KMS-11 (cell line): ENCODE data around the gene ATP8A1.

Source experiments
- H2AFZ ChIP-seq: fragments of 200-600 bp; sonication (generic); 2 replicates; pipeline ENCODE4 v1.6.1; 2016; ENCODE audit warnings: antibody characterized with exemption, mixed run types, low read depth
- H3K27ac ChIP-seq: fragments of 200-600 bp; sonication (generic); 2 replicates; pipeline ENCODE4 v1.6.1; 2016; ENCODE audit warnings: mild to moderate bottlenecking, mixed run types
- H3K27me3 ChIP-seq: fragments of 200-600 bp; sonication (generic); 2 replicates; pipeline ENCODE4 v1.6.1; 2017; ENCODE audit warnings: mild to moderate bottlenecking, low read depth, mixed run types, moderate library complexity; ENCODE audit not compliant: insufficient read depth
- H3K36me3 ChIP-seq: fragments of 200-600 bp; sonication (generic); 2 replicates; pipeline ENCODE4 v1.6.1; 2017; ENCODE audit warnings: mild to moderate bottlenecking, mixed run types; ENCODE audit not compliant: insufficient read depth
- H3K4me1 ChIP-seq: fragments of 200-600 bp; sonication (generic); 2 replicates; pipeline ENCODE4 v1.6.1; 2016; ENCODE audit warnings: mild to moderate bottlenecking, low read depth, mixed run types; ENCODE audit not compliant: poor library complexity, severe bottlenecking
- H3K4me2 ChIP-seq: fragments of 200-600 bp; sonication (generic); 2 replicates; pipeline ENCODE4 v1.7.0; 2016; ENCODE audit warnings: mild to moderate bottlenecking, mixed run types
- H3K4me3 ChIP-seq: fragments of 200-600 bp; sonication (generic); IDR thresholded peaks from 2 replicates; pipeline ENCODE4 v1.6.1; 2017; ENCODE audit warnings: low read depth, low read length, mixed read lengths; ENCODE audit not compliant: insufficient read depth
- H3K79me2 ChIP-seq: fragments of 200-600 bp; sonication (generic); 2 replicates; pipeline ENCODE4 v1.6.1; 2016; ENCODE audit warnings: low read depth, mixed run types; ENCODE audit not compliant: insufficient read depth
- H3K9ac ChIP-seq: fragments of 200-600 bp; sonication (generic); 2 replicates; pipeline ENCODE4 v1.6.1; 2016; ENCODE audit warnings: mild to moderate bottlenecking, mixed run types
- H4K20me1 ChIP-seq: fragments of 200-600 bp; sonication (generic); 2 replicates; pipeline ENCODE4 v1.6.1; 2016; ENCODE audit warnings: mild to moderate bottlenecking, mixed run types; ENCODE audit not compliant: insufficient read depth
- CTCF ChIP-seq: fragments of 200-600 bp; sonication (generic); conservative IDR thresholded peaks from 2 replicates; pipeline ENCODE4 v1.6.1; 2017; ENCODE audit warnings: low read depth, mild to moderate bottlenecking, antibody characterized with exemption, low read length, moderate library complexity, mixed read lengths

ATP8A1 gene

GRCh38 chr4:42554072-42554471 lies 102.8 kb downstream of the ATP8A1 start:
- no peak overlapping the region for H3K4me3 ChIP-seq
- H3K27ac ChIP-seq, result no peak overlapping the region
- no peak overlapping the region for H3K4me2 ChIP-seq
- H3K79me2 ChIP-seq, result no peaks in the 10 kb centered on the region
- peaks cover 10% of the 10 kb centered on the region for H3K4me1 ChIP-seq
- no peaks in the 10 kb centered on the region for H4K20me1 ChIP-seq
- H3K36me3 ChIP-seq, result no peaks in the 10 kb centered on the region
- no peak for TF ChIP-seq CTCF
- H2AFZ ChIP-seq, result no peak overlapping the region
- H3K27me3 ChIP-seq, result no peaks in the 10 kb centered on the region
- H3K9ac ChIP-seq, result no peak overlapping the region

- H3K27me3 ChIP-seq, result no peaks in the 10 kb centered on the region
- H3K4me3 ChIP-seq, result no peak overlapping the region
- H3K9ac ChIP-seq, result no peak overlapping the region
- H3K4me1 ChIP-seq, result peaks cover 10% of the 10 kb centered on the region
- no peak overlapping the region for H3K27ac ChIP-seq
- no peak overlapping the region for H2AFZ ChIP-seq
- TF ChIP-seq CTCF, result no peak
- H4K20me1 ChIP-seq, result no peaks in the 10 kb centered on the region
- no peaks in the 10 kb centered on the region for H3K36me3 ChIP-seq
- no peak overlapping the region for H3K4me2 ChIP-seq
- H3K79me2 ChIP-seq, result no peaks in the 10 kb centered on the region
These were observed 107.0 kb downstream of the ATP8A1 start for GRCh38 chr4:42549896-42550295.

- Histone ChIP-seq H3K9ac (no peak overlapping the region), H3K27me3 (no peaks in the 10 kb centered on the region), H2AFZ (no peak overlapping the region), H3K27ac (no peak overlapping the region), H3K4me1 (peaks cover 10% of the 10 kb centered on the region), H3K4me3 (no peak overlapping the region), H3K36me3 (no peaks in the 10 kb centered on the region), H3K79me2 (no peaks in the 10 kb centered on the region), H3K4me2 (no peak overlapping the region), H4K20me1 (no peaks in the 10 kb centered on the region)
- TF ChIP-seq CTCF, result no peak
These were observed 109.1 kb downstream of the ATP8A1 start for GRCh38 chr4:42547805-42548204.

GRCh38 chr4:42543762-42544161 lies 113.1 kb downstream of the ATP8A1 start:
- no peaks in the 10 kb centered on the region for H3K79me2 ChIP-seq
- H3K4me2 ChIP-seq, result no peak overlapping the region
- no peak overlapping the region for H3K4me3 ChIP-seq
- H3K36me3 ChIP-seq, result no peaks in the 10 kb centered on the region
- H3K9ac ChIP-seq, result no peak overlapping the region
- no peak for TF ChIP-seq CTCF
- no peaks in the 10 kb centered on the region for H4K20me1 ChIP-seq
- H3K4me1 ChIP-seq, result peaks cover 6% of the 10 kb centered on the region
- H2AFZ ChIP-seq, result no peak overlapping the region
- H3K27ac ChIP-seq, result no peak overlapping the region
- no peaks in the 10 kb centered on the region for H3K27me3 ChIP-seq
